ENCODE results near the gene FOXE3.

GRCh38 chr1:47433037-47433421 is 16.9 kb downstream of the FOXE3 start:
- TF ChIP-seq EZH2 (optimal IDR thresholded peaks at IDR 0.05; ENCODE audit: low read depth, low read length) (no peak), CTCF (IDR thresholded peaks at IDR 0.05; ENCODE audit: low read length) (no peak)
